Activated CD4-positive, alpha-beta T cell treated with anti-CD3 and anti-CD28 coated beads, Interleukin-10, Interleukin-2, amounts not matched to agents 100 ng/mL and 50 ng/mL, durations not matched to agents 16 hours and 8 hours (primary cell): ENCODE results near the gene VSIR.

Experiments
- DNase-seq: peaks from one replicate; pipeline ENCODE4 v3.0.0-alpha.2; 2020

VSIR gene

GRCh38 chr10:71711052-71711623 lies 62.2 kb downstream of the VSIR start:
- no peak for DNase-seq

GRCh38 chr10:71710519-71710918 lies 62.8 kb downstream of the VSIR start:
- DNase-seq: no peak

GRCh38 chr10:71708897-71709882 lies 64.1 kb downstream of the VSIR start:
- DNase-seq: no peak

GRCh38 chr10:71708301-71708703 lies 65.0 kb downstream of the VSIR start:
- DNase-seq: peak; percentile 64

GRCh38 chr10:71707240-71707789 lies 66.0 kb downstream of the VSIR start:
- DNase-seq: no peak

GRCh38 chr10:71706216-71707121 lies 66.9 kb downstream of the VSIR start:
- no peak for DNase-seq

- DNase-seq: no peak
Observed at GRCh38 chr10:71705582-71705981, 67.7 kb downstream of the VSIR start.

GRCh38 chr10:71704816-71705215 lies 68.5 kb downstream of the VSIR start:
- no peak for DNase-seq

- no peak for DNase-seq
Observed at GRCh38 chr10:71703577-71703976, 69.7 kb downstream of the VSIR start.

GRCh38 chr10:71701496-71702132 lies 71.7 kb downstream of the VSIR start:
- no peak for DNase-seq

- no peak for DNase-seq
Observed at GRCh38 chr10:71700731-71701368, 72.5 kb downstream of the VSIR start.

- no peak for DNase-seq
Observed at GRCh38 chr10:71698737-71699136, 74.6 kb downstream of the VSIR start.

GRCh38 chr10:71697938-71698709 lies 75.2 kb downstream of the VSIR start:
- peak; percentile 65 for DNase-seq
